ENCODE data around the gene C10orf105. TPM values are rescaled to one million over a fixed set of nuclear protein-coding genes. Genes with fewer than 3 reads are reported as not detected.

Gene C10orf105
- total RNA-seq, 1 donor from 2014 or later = not detected

GRCh38 chr10:71691405-71691804 lies 28.2 kb downstream of the C10orf105 start:
- peaks cover 6% of the 10 kb centered on the region for H3K9me3 Mint-ChIP-seq
- ChIA-PET CTCF (interaction anchor here (1.0 to 1.1 kb wide), 2 partner anchors 17 to 82 kb away, joined by 3 to 4 read pairs; partner anchors contain the start of gene VSIR), POLR2A (interaction anchor here (0.6 kb wide), 1 partner anchor 374 kb away, joined by 3 read pairs; no protein-coding TSS in a partner anchor)
- H3K27ac Mint-ChIP-seq = no peak overlapping the region
- no peaks in the 10 kb centered on the region for H3K36me3 Mint-ChIP-seq (ENCODE audit: low read depth)
- H3K4me3 Mint-ChIP-seq = no peak overlapping the region
- no peaks in the 10 kb centered on the region for H3K27me3 Mint-ChIP-seq
- peaks cover 37% of the 10 kb centered on the region for H3K4me1 Mint-ChIP-seq
- no peak for ATAC-seq (ENCODE audit: low read depth)
- TF ChIP-seq, protein P1, sequence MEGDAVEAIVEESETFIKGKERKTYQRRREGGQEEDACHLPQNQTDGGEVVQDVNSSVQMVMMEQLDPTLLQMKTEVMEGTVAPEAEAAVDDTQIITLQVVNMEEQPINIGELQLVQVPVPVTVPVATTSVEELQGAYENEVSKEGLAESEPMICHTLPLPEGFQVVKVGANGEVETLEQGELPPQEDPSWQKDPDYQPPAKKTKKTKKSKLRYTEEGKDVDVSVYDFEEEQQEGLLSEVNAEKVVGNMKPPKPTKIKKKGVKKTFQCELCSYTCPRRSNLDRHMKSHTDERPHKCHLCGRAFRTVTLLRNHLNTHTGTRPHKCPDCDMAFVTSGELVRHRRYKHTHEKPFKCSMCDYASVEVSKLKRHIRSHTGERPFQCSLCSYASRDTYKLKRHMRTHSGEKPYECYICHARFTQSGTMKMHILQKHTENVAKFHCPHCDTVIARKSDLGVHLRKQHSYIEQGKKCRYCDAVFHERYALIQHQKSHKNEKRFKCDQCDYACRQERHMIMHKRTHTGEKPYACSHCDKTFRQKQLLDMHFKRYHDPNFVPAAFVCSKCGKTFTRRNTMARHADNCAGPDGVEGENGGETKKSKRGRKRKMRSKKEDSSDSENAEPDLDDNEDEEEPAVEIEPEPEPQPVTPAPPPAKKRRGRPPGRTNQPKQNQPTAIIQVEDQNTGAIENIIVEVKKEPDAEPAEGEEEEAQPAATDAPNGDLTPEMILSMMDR (IDR thresholded peaks at IDR 0.05) = no peak
- intact Hi-C loops (cut with micrococcal nuclease) = loop anchor here (5.0 to 10.0 kb wide), 2 partner anchors 56 to 317 kb away; no protein-coding TSS in a partner anchor
- no peak for DNase-seq

- POLR2A ChIA-PET = no interaction called here
- no peaks in the 10 kb centered on the region for H3K36me3 Mint-ChIP-seq (ENCODE audit: low read depth)
- peaks cover 25% of the 10 kb centered on the region for H3K4me1 Mint-ChIP-seq
- DNase-seq (no peak), ATAC-seq (ENCODE audit: low read depth) (no peak)
- no peaks in the 10 kb centered on the region for H3K27me3 Mint-ChIP-seq
- peaks cover 6% of the 10 kb centered on the region for H3K9me3 Mint-ChIP-seq
- TF ChIP-seq, protein P1 (IDR thresholded peaks at IDR 0.05) = no peak
- CTCF ChIA-PET = interaction anchor here (0.6 kb wide), 1 partner anchor 81 kb away, joined by 3 read pairs; no protein-coding TSS in a partner anchor
- intact Hi-C loops (cut with micrococcal nuclease) = loop anchor here (5.0 to 10.0 kb wide), 2 partner anchors 57 to 315 kb away; no protein-coding TSS in a partner anchor
- no peak overlapping the region for H3K27ac Mint-ChIP-seq
- H3K4me3 Mint-ChIP-seq = no peak overlapping the region
These were observed 29.4 kb downstream of the C10orf105 start for GRCh38 chr10:71690094-71690720.

- no peaks in the 10 kb centered on the region for H3K36me3 Mint-ChIP-seq (ENCODE audit: low read depth)
- ATAC-seq (ENCODE audit: low read depth) (no peak), DNase-seq (no peak)
- H3K27me3 Mint-ChIP-seq = no peaks in the 10 kb centered on the region
- H3K4me1 Mint-ChIP-seq = peaks cover 10% of the 10 kb centered on the region
- H3K4me3 Mint-ChIP-seq = no peak overlapping the region
- intact Hi-C loops (cut with micrococcal nuclease) = no loop called here
- peak overlapping the region; percentile 71 for H3K27ac Mint-ChIP-seq
- peaks cover 6% of the 10 kb centered on the region for H3K9me3 Mint-ChIP-seq
- CTCF ChIA-PET = no interaction called here
- TF ChIP-seq, protein P1 (IDR thresholded peaks at IDR 0.05) = no peak
- POLR2A ChIA-PET = no interaction called here
These were observed 31.3 kb downstream of the C10orf105 start for GRCh38 chr10:71688256-71688655.

GRCh38 chr10:71687480-71687879 lies 32.1 kb downstream of the C10orf105 start:
- no peaks in the 10 kb centered on the region for H3K27me3 Mint-ChIP-seq
- ChIA-PET CTCF (no interaction called here), POLR2A (interaction anchor here (0.5 kb wide), 1 partner anchor 472 kb away, joined by 5 read pairs; no protein-coding TSS in a partner anchor)
- H3K36me3 Mint-ChIP-seq (ENCODE audit: low read depth) = no peaks in the 10 kb centered on the region
- ATAC-seq (ENCODE audit: low read depth) = no peak
- no peak for DNase-seq
- TF ChIP-seq, protein P1 (IDR thresholded peaks at IDR 0.05) = no peak
- intact Hi-C loops (cut with micrococcal nuclease) = no loop called here
- no peak overlapping the region for H3K4me3 Mint-ChIP-seq
- H3K27ac Mint-ChIP-seq = no peak overlapping the region
- H3K9me3 Mint-ChIP-seq = peaks cover 6% of the 10 kb centered on the region
- peaks cover 4% of the 10 kb centered on the region for H3K4me1 Mint-ChIP-seq

DNA sequence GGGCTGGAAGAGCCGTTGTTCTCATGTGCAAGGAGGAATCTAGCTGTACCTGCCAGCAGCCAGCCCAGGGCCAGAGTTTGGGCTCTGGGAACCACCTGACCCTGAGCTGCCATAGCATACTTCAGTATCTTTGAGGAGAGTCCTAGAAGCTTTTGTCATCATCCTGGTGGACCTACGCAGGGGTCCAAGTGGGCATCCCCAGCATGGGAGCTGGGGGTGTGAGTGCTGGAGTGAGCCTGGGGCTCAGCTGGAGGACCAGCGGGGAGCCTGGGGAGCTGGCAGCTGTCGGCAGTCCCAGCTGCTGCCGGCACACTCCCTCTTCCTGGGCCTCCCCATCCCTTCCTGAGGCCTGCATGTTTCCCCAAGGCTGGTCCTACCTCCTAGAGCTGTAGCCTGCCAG lies 32.5 kb downstream of the C10orf105 start:
- TF ChIP-seq, protein P1 (IDR thresholded peaks at IDR 0.05) = no peak
- H3K27me3 Mint-ChIP-seq = no peaks in the 10 kb centered on the region
- H3K4me3 Mint-ChIP-seq = no peak overlapping the region
- ChIA-PET CTCF (interaction anchor here (0.8 kb wide), 1 partner anchor 21 kb away, joined by 3 read pairs; no protein-coding TSS in a partner anchor), POLR2A (interaction anchor here (0.5 kb wide), 1 partner anchor 472 kb away, joined by 5 read pairs; no protein-coding TSS in a partner anchor)
- H3K4me1 Mint-ChIP-seq = peaks cover 4% of the 10 kb centered on the region
- peak overlapping the region; percentile 6 for H3K27ac Mint-ChIP-seq
- ATAC-seq (ENCODE audit: low read depth) (no peak), DNase-seq (no peak)
- no peaks in the 10 kb centered on the region for H3K36me3 Mint-ChIP-seq (ENCODE audit: low read depth)
- intact Hi-C loops (cut with micrococcal nuclease) = no loop called here
- H3K9me3 Mint-ChIP-seq = peaks cover 6% of the 10 kb centered on the region
